HG02798 (cell line): ENCODE measurements around the gene IP6K2.

Source experiments
- ATAC-seq: cut with Tn5 transposase; IDR thresholded peaks from one replicate; pipeline ENCODE4 v1.9.1; 2021; ENCODE audit warnings: mild to moderate bottlenecking; ENCODE audit not compliant: unreplicated experiment, poor library complexity

IP6K2 gene

DNA sequence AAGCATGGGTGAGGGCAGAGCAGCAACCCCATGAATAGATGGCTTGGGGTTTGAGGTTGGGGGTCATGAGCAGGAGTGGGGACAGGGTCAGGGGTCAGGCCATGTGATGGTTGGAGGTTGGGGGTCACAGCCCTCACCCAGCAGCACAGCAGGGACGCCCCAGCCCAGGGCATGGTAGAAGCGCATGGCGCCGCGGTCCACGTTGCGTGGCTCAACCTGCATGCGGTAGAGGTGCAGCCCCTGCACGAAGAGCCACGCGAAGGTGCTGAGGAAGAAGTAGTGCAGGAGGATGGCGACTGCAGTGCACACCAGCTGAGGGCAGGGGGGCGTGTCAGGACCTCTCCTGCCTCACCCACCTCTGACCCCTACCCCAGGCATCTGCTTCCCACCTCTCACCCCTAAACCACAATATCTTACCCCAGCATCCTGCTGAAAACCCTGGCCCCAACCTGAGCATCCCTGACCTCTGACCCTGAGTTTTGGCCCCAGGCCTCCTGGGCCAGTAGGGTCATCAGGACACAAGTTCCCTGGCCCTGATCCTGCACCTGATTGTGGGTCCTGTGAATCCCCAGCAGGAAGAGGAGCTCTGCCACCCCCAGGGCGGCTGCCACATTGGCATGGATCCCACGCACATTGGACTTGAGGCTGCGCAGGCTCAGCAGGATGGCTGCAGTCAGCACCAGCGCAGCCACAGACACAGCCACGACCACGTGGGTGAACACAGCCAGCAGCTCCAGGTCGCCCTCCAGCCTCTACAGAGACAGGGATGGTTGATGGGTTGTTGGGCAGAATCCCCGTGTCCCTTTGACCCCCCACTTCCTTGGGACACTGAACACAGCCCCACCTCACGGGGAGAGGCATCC, 71.9 kb downstream of the IP6K2 start:
- ATAC-seq: no peak

DNA sequence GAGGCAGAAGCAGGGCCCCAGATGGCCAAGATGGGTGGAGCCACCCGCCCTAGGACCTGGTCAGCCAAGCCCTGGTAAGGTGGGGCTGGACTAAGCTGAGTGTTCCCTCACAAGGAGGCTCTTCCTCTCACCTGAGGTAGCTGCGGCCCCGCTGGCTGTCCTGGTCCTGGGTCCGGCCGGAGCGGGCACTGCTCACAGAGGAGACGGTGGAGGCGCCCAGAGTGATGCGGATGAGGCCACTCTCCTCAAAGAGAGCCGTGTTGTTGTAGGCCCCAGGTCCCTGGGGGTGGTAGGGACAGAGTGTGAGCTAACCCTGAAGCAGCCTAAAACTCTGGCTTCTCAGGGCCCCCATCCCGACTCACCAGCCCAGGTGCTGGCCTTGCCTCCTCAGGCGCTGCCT, 74.4 kb downstream of the IP6K2 start:
- ATAC-seq: no peak

DNA sequence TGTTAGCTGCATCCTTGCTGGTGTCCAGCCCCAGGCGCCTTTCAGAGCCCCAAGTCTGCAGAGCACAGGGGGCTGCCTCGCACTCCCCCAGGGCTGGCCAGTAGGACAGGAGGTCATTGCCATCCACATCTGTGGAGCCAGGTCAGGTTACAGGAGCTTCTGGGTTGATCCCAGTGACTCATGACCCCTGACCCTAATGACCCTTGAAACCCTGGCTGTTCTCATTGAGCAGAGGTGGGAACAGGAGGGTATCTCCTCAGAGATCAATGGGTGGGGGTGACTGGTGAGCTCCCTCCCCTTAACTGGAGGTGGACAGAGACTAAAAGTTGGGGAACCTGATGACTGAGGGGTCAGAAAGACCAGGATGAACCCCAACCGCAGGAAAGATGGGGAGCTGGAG, 75.6 kb downstream of the IP6K2 start:
- ATAC-seq: no peak

DNA sequence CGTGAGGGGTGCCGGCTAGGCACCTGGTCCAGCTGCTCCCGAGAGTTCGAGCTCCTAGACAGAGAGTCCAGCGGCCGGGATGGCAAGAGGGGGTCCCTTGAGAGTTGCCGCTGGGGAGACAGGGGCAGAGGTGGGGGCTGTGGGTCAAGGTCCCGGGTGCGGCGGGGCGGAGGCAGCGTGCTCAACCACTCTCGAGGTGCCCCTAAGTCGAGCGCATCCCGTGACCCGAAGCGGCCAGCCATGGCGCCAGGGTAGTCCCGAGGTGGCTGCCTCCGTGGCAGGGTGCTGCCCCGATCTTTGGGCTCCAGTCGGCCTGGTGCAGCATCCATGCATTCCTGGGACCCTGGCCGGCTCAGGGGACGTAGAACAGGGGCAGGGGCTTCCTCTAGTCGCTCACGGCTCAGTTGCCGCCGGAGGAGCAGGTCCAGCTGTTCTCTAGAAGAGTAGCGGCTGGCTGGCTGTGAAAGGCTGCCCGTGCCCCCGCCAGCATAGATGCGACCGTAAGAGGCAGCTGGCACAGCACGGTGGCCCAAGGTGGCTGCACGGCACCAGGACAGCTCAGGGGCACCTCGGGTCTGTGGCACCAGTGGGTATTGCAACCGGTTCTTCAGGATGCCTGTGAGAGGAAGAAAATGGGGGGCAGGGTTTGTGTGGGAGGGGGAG, 76.9 kb downstream of the IP6K2 start:
- no peak for ATAC-seq
